HEK293 (cell line): ENCODE results near the gene MACF1.

Experiments
- CTCF ChIA-PET: fragments of 350-600 bp; formaldehyde crosslinking; extraction: SDS; loops from one replicate; lab custom pipeline; 2021; ENCODE audit warnings: antibody characterized with exemption; lab: Yijun Ruan, JAX
- POLR2A ChIA-PET: fragments of 300-600 bp; formaldehyde crosslinking; extraction: SDS; loops from one replicate; lab custom pipeline; 2020; ENCODE audit warnings: antibody characterized with exemption, inconsistent platforms; lab: Yijun Ruan, JAX
- H3K27ac ChIP-seq: fragments of 200-500 bp; sonication (Bioruptor generic); 2 replicates; pipeline ENCODE4 v1.5.1; 2014; ENCODE audit warnings: low read depth, low read length, control low read depth, inconsistent platforms; ENCODE audit errors: extremely low read depth
- H3K36me3 ChIP-seq, 2 experiments: fragments of 200-500 bp in 1 of 2; sonication (Bioruptor generic) in 1 of 2; 1 replicate in 1 of 2; 2 replicates in 1 of 2; pipeline ENCODE4 v1.5.1; 2014 to 2017; ENCODE audit warnings: inconsistent platforms in 2 of 2, low read length in 2 of 2; ENCODE audit not compliant: control insufficient read depth in 2 of 2, insufficient read depth in 1 of 2
- H3K4me1 ChIP-seq: fragments of 200-500 bp; sonication (Bioruptor generic); 2 replicates; pipeline ENCODE4 v1.5.1; 2014; ENCODE audit warnings: mild to moderate bottlenecking, low read length, inconsistent platforms; ENCODE audit not compliant: control insufficient read depth, insufficient read depth
- H3K4me3 ChIP-seq: 2 replicates; pipeline ENCODE4 v1.5.1; 2011; ENCODE audit warnings: low read depth, mild to moderate bottlenecking, control low read depth, low read length, moderate library complexity
- H3K9me3 ChIP-seq: fragments of 200-500 bp; sonication (Bioruptor generic); 2 replicates; pipeline ENCODE4 v1.5.1; 2014; ENCODE audit warnings: low read depth, low read length, inconsistent platforms; ENCODE audit not compliant: control insufficient read depth, insufficient read depth
- BCL11B ChIP-seq: fragments of 450-650 bp; formaldehyde crosslinking; IDR thresholded peaks from 2 replicates; pipeline ENCODE4 v1.5.1; 2016; ENCODE audit warnings: low read depth, missing biosample characterization, missing genetic modification characterization
- EGR2 ChIP-seq: fragments of 450-650 bp; formaldehyde crosslinking; IDR thresholded peaks from 2 replicates; pipeline ENCODE4 v1.5.1; 2016; ENCODE audit warnings: low read depth, missing biosample characterization, missing genetic modification characterization
- REPIN1 ChIP-seq: fragments of 450-650 bp; formaldehyde crosslinking; IDR thresholded peaks from 2 replicates; pipeline ENCODE4 v1.5.1; 2017; ENCODE audit warnings: missing biosample characterization, missing genetic modification characterization, low read depth
- SALL2 ChIP-seq: fragments of 450-650 bp; formaldehyde crosslinking; IDR thresholded peaks from 2 replicates; pipeline ENCODE4 v1.5.0; 2017; ENCODE audit warnings: missing biosample characterization, mild to moderate bottlenecking, missing genetic modification characterization, borderline replicate concordance
- SP3 ChIP-seq: fragments of 450-650 bp; formaldehyde crosslinking; IDR thresholded peaks from 2 replicates; pipeline ENCODE4 v1.5.1; 2016; ENCODE audit warnings: missing biosample characterization, missing genetic modification characterization
- YY1 ChIP-seq: fragments of 450-650 bp; formaldehyde crosslinking; IDR thresholded peaks from 2 replicates; pipeline ENCODE4 v1.5.1; 2018; ENCODE audit warnings: missing biosample characterization, missing genetic modification characterization
- ZNF19 ChIP-seq: fragments of 450-650 bp; formaldehyde crosslinking; IDR thresholded peaks from 2 replicates; pipeline ENCODE4; 2016; ENCODE audit warnings: missing biosample characterization, missing genetic modification characterization, low read depth
- ZNF223 ChIP-seq: fragments of 450-650 bp; formaldehyde crosslinking; IDR thresholded peaks from 2 replicates; pipeline ENCODE4 v1.5.1; 2016; ENCODE audit warnings: missing biosample characterization, missing genetic modification characterization
- ZNF266 ChIP-seq: fragments of 450-650 bp; formaldehyde crosslinking; IDR thresholded peaks from 2 replicates; pipeline ENCODE4 v1.5.1; 2016; ENCODE audit warnings: missing biosample characterization, missing genetic modification characterization, low read depth
- ZNF37A ChIP-seq: fragments of 450-650 bp; IDR thresholded peaks from 2 replicates; pipeline ENCODE4 v1.5.1; 2018; ENCODE audit warnings: missing biosample characterization, missing genetic modification characterization
- ZNF514 ChIP-seq: fragments of 450-650 bp; formaldehyde crosslinking; IDR thresholded peaks from 2 replicates; pipeline ENCODE4 v1.5.1; 2016; ENCODE audit warnings: missing biosample characterization, missing genetic modification characterization
- ZNF660 ChIP-seq: fragments of 450-650 bp; IDR thresholded peaks from 2 replicates; pipeline ENCODE4 v1.5.1; 2018; ENCODE audit warnings: missing biosample characterization, mild to moderate bottlenecking, missing genetic modification characterization
- ZNF707 ChIP-seq: fragments of 450-650 bp; formaldehyde crosslinking; IDR thresholded peaks from 2 replicates; pipeline ENCODE4 v1.5.1; 2016; ENCODE audit warnings: missing biosample characterization, missing genetic modification characterization
- ZNF777 ChIP-seq: fragments of 450-650 bp; formaldehyde crosslinking; IDR thresholded peaks from 2 replicates; pipeline ENCODE4 v1.5.1; 2017; ENCODE audit warnings: missing biosample characterization, missing genetic modification characterization, borderline replicate concordance
- TF ChIP-seq, protein P1 (sequence below): fragments of 450-650 bp; formaldehyde crosslinking; IDR thresholded peaks from 2 replicates; pipeline ENCODE4 v1.5.1; 2016; ENCODE audit warnings: missing biosample characterization, missing genetic modification characterization, borderline replicate concordance
- TF ChIP-seq, protein P2 (sequence below): fragments of 450-650 bp; formaldehyde crosslinking; IDR thresholded peaks from 2 replicates; pipeline ENCODE4 v1.5.1; 2016; ENCODE audit warnings: missing biosample characterization, missing genetic modification characterization
- TF ChIP-seq, protein P3 (sequence below): fragments of 450-650 bp; formaldehyde crosslinking; conservative IDR thresholded peaks from 2 replicates; pipeline ENCODE4 v1.5.1; 2016; ENCODE audit warnings: low read depth, missing biosample characterization, missing genetic modification characterization
- TF ChIP-seq, protein P4 (sequence below): fragments of 450-650 bp; formaldehyde crosslinking; IDR thresholded peaks from 2 replicates; pipeline ENCODE4 v1.5.1; 2016; ENCODE audit warnings: missing biosample characterization, missing genetic modification characterization
- TF ChIP-seq, protein P5 (sequence below): fragments of 450-650 bp; formaldehyde crosslinking; IDR thresholded peaks from 2 replicates; pipeline ENCODE4 v1.5.1; 2016; ENCODE audit warnings: missing biosample characterization, missing genetic modification characterization

The MACF1 gene

DNA sequence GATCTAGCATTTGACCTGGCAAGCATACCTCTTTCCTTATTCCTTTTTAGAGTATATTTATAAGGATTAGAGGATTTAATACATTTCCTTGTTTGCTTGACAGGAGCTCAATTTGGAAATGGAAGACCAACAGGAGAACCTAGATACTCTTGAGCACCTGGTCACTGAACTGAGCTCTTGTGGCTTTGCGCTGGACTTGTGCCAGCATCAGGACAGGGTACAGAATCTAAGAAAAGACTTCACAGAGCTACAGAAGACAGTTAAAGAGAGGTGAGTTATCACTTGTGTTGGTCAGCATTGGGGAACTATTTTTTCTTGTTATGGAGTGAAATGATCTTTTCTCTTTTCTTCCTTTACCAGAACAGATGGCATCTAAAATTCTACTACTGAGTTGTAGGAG, 163.6 kb downstream of the MACF1 start:
- TF ChIP-seq ZNF514 (tag by site-specific recombination): no peak
- no peak for TF ChIP-seq EGR2
- TF ChIP-seq, protein P1, sequence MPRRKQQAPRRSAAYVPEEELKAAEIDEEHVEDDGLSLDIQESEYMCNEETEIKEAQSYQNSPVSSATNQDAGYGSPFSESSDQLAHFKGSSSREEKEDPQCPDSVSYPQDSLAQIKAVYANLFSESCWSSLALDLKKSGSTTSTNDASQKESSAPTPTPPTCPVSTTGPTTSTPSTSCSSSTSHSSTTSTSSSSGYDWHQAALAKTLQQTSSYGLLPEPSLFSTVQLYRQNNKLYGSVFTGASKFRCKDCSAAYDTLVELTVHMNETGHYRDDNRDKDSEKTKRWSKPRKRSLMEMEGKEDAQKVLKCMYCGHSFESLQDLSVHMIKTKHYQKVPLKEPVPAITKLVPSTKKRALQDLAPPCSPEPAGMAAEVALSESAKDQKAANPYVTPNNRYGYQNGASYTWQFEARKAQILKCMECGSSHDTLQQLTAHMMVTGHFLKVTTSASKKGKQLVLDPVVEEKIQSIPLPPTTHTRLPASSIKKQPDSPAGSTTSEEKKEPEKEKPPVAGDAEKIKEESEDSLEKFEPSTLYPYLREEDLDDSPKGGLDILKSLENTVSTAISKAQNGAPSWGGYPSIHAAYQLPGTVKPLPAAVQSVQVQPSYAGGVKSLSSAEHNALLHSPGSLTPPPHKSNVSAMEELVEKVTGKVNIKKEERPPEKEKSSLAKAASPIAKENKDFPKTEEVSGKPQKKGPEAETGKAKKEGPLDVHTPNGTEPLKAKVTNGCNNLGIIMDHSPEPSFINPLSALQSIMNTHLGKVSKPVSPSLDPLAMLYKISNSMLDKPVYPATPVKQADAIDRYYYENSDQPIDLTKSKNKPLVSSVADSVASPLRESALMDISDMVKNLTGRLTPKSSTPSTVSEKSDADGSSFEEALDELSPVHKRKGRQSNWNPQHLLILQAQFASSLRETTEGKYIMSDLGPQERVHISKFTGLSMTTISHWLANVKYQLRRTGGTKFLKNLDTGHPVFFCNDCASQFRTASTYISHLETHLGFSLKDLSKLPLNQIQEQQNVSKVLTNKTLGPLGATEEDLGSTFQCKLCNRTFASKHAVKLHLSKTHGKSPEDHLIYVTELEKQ (tag by site-specific recombination): no peak
- TF ChIP-seq YY1 (tag by site-specific recombination): no peak
- no peak for TF ChIP-seq ZNF223 (tag by site-specific recombination)
- TF ChIP-seq ZNF37A (tag by site-specific recombination): no peak
- TF ChIP-seq, protein P2, sequence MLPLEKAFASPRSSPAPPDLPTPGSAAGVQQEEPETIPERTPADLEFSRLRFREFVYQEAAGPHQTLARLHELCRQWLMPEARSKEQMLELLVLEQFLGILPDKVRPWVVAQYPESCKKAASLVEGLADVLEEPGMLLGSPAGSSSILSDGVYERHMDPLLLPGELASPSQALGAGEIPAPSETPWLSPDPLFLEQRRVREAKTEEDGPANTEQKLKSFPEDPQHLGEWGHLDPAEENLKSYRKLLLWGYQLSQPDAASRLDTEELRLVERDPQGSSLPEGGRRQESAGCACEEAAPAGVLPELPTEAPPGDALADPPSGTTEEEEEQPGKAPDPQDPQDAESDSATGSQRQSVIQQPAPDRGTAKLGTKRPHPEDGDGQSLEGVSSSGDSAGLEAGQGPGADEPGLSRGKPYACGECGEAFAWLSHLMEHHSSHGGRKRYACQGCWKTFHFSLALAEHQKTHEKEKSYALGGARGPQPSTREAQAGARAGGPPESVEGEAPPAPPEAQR (tag by site-specific recombination): no peak
- TF ChIP-seq ZNF707 (tag by site-specific recombination): no peak
- TF ChIP-seq SALL2: no peak
- no peak for TF ChIP-seq BCL11B
- Histone ChIP-seq H3K4me1 (no peaks in the 10 kb centered on the region), H3K36me3 (peaks cover 15 to 60% of the 10 kb centered on the region in 2 experiments; a peak in 2 of 3 replicates), H3K9me3 (no peaks in the 10 kb centered on the region), H3K4me3 (no peak overlapping the region), H3K27ac (no peak overlapping the region)
- ChIA-PET POLR2A (no interaction called here), CTCF (interaction anchor here (0.7 to 1.8 kb wide), 6 partner anchors 10 to 269 kb away, joined by 3 to 10 read pairs (median 5); no protein-coding TSS in a partner anchor)

DNA sequence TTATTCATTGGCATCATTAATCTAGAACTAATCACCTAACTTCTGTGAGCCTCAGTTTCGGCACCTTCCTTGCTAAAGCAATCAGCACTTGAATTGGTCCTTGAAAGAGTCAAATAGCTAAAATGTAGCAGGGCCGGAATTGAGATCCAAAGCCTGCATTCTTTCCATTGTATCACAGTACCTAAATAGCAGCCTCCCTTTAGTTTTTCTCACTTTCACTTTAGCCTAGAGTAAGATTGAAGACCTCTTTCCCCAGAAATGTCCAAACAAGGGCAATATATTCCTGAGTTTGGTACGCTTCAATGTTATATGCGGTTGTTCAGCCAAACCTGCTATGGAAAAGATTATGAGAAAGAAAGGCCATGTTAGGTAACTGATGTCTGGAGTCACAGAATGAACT, 165.1 kb downstream of the MACF1 start:
- no peaks in the 10 kb centered on the region for H3K9me3 ChIP-seq
- H3K36me3 ChIP-seq: peaks cover 16 to 56% of the 10 kb centered on the region in 2 experiments; a peak in 2 of 3 replicates
- no peaks in the 10 kb centered on the region for H3K4me1 ChIP-seq
- POLR2A ChIA-PET: no interaction called here
- H3K4me3 ChIP-seq: no peak overlapping the region
- TF ChIP-seq, protein P3, sequence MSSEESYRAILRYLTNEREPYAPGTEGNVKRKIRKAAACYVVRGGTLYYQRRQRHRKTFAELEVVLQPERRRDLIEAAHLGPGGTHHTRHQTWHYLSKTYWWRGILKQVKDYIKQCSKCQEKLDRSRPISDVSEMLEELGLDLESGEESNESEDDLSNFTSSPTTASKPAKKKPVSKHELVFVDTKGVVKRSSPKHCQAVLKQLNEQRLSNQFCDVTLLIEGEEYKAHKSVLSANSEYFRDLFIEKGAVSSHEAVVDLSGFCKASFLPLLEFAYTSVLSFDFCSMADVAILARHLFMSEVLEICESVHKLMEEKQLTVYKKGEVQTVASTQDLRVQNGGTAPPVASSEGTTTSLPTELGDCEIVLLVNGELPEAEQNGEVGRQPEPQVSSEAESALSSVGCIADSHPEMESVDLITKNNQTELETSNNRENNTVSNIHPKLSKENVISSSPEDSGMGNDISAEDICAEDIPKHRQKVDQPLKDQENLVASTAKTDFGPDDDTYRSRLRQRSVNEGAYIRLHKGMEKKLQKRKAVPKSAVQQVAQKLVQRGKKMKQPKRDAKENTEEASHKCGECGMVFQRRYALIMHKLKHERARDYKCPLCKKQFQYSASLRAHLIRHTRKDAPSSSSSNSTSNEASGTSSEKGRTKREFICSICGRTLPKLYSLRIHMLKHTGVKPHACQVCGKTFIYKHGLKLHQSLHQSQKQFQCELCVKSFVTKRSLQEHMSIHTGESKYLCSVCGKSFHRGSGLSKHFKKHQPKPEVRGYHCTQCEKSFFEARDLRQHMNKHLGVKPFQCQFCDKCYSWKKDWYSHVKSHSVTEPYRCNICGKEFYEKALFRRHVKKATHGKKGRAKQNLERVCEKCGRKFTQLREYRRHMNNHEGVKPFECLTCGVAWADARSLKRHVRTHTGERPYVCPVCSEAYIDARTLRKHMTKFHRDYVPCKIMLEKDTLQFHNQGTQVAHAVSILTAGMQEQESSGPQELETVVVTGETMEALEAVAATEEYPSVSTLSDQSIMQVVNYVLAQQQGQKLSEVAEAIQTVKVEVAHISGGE (tag by site-specific recombination): no peak
- TF ChIP-seq, protein P4, sequence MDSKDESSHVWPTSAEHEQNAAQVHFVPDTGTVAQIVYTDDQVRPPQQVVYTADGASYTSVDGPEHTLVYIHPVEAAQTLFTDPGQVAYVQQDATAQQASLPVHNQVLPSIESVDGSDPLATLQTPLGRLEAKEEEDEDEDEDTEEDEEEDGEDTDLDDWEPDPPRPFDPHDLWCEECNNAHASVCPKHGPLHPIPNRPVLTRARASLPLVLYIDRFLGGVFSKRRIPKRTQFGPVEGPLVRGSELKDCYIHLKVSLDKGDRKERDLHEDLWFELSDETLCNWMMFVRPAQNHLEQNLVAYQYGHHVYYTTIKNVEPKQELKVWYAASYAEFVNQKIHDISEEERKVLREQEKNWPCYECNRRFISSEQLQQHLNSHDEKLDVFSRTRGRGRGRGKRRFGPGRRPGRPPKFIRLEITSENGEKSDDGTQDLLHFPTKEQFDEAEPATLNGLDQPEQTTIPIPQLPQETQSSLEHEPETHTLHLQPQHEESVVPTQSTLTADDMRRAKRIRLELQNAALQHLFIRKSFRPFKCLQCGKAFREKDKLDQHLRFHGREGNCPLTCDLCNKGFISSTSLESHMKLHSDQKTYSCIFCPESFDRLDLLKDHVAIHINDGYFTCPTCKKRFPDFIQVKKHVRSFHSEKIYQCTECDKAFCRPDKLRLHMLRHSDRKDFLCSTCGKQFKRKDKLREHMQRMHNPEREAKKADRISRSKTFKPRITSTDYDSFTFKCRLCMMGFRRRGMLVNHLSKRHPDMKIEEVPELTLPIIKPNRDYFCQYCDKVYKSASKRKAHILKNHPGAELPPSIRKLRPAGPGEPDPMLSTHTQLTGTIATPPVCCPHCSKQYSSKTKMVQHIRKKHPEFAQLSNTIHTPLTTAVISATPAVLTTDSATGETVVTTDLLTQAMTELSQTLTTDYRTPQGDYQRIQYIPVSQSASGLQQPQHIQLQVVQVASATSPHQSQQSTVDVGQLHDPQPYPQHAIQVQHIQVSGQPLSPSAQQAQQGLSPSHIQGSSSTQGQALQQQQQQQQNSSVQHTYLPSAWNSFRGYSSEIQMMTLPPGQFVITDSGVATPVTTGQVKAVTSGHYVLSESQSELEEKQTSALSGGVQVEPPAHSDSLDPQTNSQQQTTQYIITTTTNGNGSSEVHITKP (tag by site-specific recombination): no peak
- TF ChIP-seq, protein P5, sequence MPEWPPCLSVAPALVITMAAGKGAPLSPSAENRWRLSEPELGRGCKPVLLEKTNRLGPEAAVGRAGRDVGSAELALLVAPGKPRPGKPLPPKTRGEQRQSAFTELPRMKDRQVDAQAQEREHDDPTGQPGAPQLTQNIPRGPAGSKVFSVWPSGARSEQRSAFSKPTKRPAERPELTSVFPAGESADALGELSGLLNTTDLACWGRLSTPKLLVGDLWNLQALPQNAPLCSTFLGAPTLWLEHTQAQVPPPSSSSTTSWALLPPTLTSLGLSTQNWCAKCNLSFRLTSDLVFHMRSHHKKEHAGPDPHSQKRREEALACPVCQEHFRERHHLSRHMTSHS: no peak
- TF ChIP-seq ZNF266 (tag by site-specific recombination): no peak
- no peak for TF ChIP-seq ZNF660
- TF ChIP-seq ZNF19: no peak
- no peak for TF ChIP-seq ZNF777 (tag by site-specific recombination)
- TF ChIP-seq REPIN1 (tag by site-specific recombination): no peak
- no peak for TF ChIP-seq SP3 (tag by site-specific recombination)
- no peak overlapping the region for H3K27ac ChIP-seq
- CTCF ChIA-PET: interaction anchor here (0.7 to 0.9 kb wide), 2 partner anchors 42 to 271 kb away, joined by 3 to 4 read pairs; no protein-coding TSS in a partner anchor
